Mesothelial cell of epicardium (in vitro differentiated cells): Measurements from ENCODE around the gene SCRG1. TPM values are rescaled to one million over a fixed set of nuclear protein-coding genes. Genes with fewer than 3 reads are reported as not detected.

Experiments used
- DNase-seq, 2 experiments: peaks; one replicate each; pipeline ENCODE4 v3.0.0; 2021; ENCODE audit warnings: low spot score in 2 of 2; ENCODE audit not compliant: unreplicated experiment in 2 of 2
- H3K27ac Mint-ChIP-seq: 2 replicates; pipeline ENCODE4 v1.8.0; 2021; ENCODE audit warnings: mixed read lengths
- H3K27me3 Mint-ChIP-seq: 2 replicates; pipeline ENCODE4 v1.8.0; 2021; ENCODE audit warnings: low read depth, mixed read lengths
- H3K36me3 Mint-ChIP-seq: 2 replicates; pipeline ENCODE4 v1.8.0; 2021; ENCODE audit warnings: mixed read lengths
- H3K4me1 Mint-ChIP-seq: 2 replicates; pipeline ENCODE4 v1.8.0; 2021; ENCODE audit warnings: mixed read lengths
- H3K4me3 Mint-ChIP-seq: 2 replicates; pipeline ENCODE4 v1.8.0; 2021; ENCODE audit warnings: mild to moderate bottlenecking, moderate library complexity, mixed read lengths
- H3K9me3 Mint-ChIP-seq: 2 replicates; pipeline ENCODE4 v1.8.0; 2021; ENCODE audit warnings: mixed read lengths
- CTCF ChIP-seq: fragments of 200-600 bp; sonication (generic); IDR thresholded peaks from one replicate; pipeline ENCODE4 v1.5.0; 2021; ENCODE audit warnings: antibody characterized with exemption; ENCODE audit not compliant: unreplicated experiment
- total RNA-seq: library from RNA; stranded (reverse); gene quantifications from 3 replicates; pipeline ENCODE4 v1.2.1, GENCODE V29; 2021

Gene SCRG1
- total RNA-seq, 1 donor from 2014 or later, result 0.42 TPM

- no peaks in the 10 kb centered on the region for H3K36me3 Mint-ChIP-seq
- no peak overlapping the region for H3K4me3 Mint-ChIP-seq
- TF ChIP-seq CTCF, result no peak
- H3K27ac Mint-ChIP-seq, result no peak overlapping the region
- peaks cover 13% of the 10 kb centered on the region for H3K4me1 Mint-ChIP-seq
- H3K9me3 Mint-ChIP-seq, result no peaks in the 10 kb centered on the region
- H3K27me3 Mint-ChIP-seq, result peaks cover 4% of the 10 kb centered on the region
- no peak for DNase-seq
Measured at GRCh38 chr4:173417833-173418232, 18.9 kb upstream of the SCRG1 start.

GRCh38 chr4:173415885-173416653 is 17.2 kb upstream of the SCRG1 start:
- no peaks in the 10 kb centered on the region for H3K9me3 Mint-ChIP-seq
- H3K4me3 Mint-ChIP-seq, result no peak overlapping the region
- no peak for DNase-seq
- H3K4me1 Mint-ChIP-seq, result peaks cover 13% of the 10 kb centered on the region
- no peak overlapping the region for H3K27ac Mint-ChIP-seq
- peaks cover 4% of the 10 kb centered on the region for H3K27me3 Mint-ChIP-seq
- no peaks in the 10 kb centered on the region for H3K36me3 Mint-ChIP-seq
- TF ChIP-seq CTCF, result no peak

GRCh38 chr4:173415092-173415491 is 16.2 kb upstream of the SCRG1 start:
- Mint-ChIP-seq H3K9me3 (no peaks in the 10 kb centered on the region), H3K27ac (no peak overlapping the region), H3K4me1 (peaks cover 9% of the 10 kb centered on the region), H3K27me3 (peaks cover 4% of the 10 kb centered on the region), H3K4me3 (no peak overlapping the region), H3K36me3 (no peaks in the 10 kb centered on the region)
- no peak for DNase-seq
- no peak for TF ChIP-seq CTCF

- Mint-ChIP-seq H3K36me3 (no peaks in the 10 kb centered on the region), H3K27ac (no peak overlapping the region), H3K9me3 (no peaks in the 10 kb centered on the region), H3K27me3 (peaks cover 4% of the 10 kb centered on the region), H3K4me1 (peaks cover 9% of the 10 kb centered on the region), H3K4me3 (no peak overlapping the region)
- TF ChIP-seq CTCF, result no peak
- DNase-seq, result no peak
Measured at GRCh38 chr4:173414456-173414855, 15.5 kb upstream of the SCRG1 start.

GRCh38 chr4:173413036-173413435 is 14.1 kb upstream of the SCRG1 start:
- Mint-ChIP-seq H3K36me3 (no peaks in the 10 kb centered on the region), H3K27ac (no peak overlapping the region), H3K4me1 (peaks cover 9% of the 10 kb centered on the region), H3K4me3 (no peak overlapping the region), H3K9me3 (no peaks in the 10 kb centered on the region), H3K27me3 (no peaks in the 10 kb centered on the region)
- no peak for TF ChIP-seq CTCF
- no peak for DNase-seq
